Measurements from ENCODE around the gene ZCCHC24.
A peak's percentile ranks its signal among the peaks of the same experiment; 100 is the strongest.

DNA sequence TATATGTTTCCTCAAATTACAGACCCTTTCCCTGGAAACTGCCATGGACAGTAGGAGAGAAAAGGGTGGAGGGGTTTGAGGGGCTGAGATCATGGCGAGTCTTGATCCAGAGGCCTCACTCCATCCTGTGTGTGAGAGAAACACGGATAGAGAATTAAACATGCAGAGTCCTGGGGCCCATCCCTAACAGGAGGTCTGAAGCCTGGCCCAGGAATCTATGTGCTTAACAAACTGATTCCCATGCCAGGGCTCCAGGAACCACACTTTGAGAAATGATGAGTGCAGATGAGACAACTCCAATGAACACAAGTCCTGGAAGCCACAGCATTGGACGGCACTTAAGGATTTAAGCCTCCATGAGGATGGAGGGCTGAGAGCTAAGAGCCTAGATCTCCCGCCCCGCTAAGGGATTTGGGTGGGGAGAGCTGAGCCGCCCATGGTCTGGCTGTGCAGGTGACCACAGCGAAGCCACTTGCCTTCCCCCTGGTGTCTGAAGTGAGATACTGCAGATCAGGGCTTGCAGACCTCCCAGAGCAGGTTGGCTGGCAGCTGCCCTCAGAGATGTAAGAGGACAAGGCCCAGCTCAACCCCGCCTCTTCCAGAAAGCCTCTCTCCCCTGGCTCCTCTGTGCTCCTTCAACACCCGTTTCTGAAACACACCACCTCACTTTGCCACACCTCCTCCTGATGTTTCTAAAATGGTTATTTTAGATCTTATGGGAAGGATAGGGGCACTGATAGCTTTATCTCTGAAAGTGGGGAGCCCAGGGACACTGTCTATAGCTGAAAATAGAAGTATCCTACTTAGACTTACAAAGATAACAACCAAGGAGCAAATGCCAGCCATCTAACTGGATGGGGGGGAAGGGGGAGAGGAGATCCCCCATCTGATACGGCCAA lies 42.1 kb upstream of the ZCCHC24 start:
- TF ChIP-seq CTCF (conservative IDR thresholded peaks at IDR 0.05 in 1 of 2, IDR thresholded peaks at IDR 0.05 in 1 of 2; ENCODE audit: low read depth in 1 of 2, low read length in 2 of 2) (peak; percentile 48 to 58), EZH2 (IDR thresholded peaks at IDR 0.05; ENCODE audit: low read length, missing control alignments) (no peak)

Measured in fibroblast of lung (primary cell).